SK-N-MC (cell line): Measurements from ENCODE around the gene RAB11FIP5.

Source experiments
- EZH2 ChIP-seq: fragments of 200-600 bp; sonication (generic); IDR thresholded peaks from one replicate; pipeline ENCODE4 v1.6.1; 2017; ENCODE audit warnings: antibody characterized with exemption
- FOXP2 ChIP-seq: optimal IDR thresholded peaks from 2 replicates; pipeline ENCODE3; 2011; ENCODE audit warnings: mild to moderate bottlenecking, moderate library complexity; ENCODE audit not compliant: insufficient read depth; ENCODE audit errors: extremely low read length, control extremely low read depth
- POLR2AphosphoS5 ChIP-seq: IDR thresholded peaks from 2 replicates; pipeline ENCODE4 v1.6.1; 2012; ENCODE audit warnings: mild to moderate bottlenecking, low read depth, low read length, borderline replicate concordance

- TF ChIP-seq EZH2 (no peak), POLR2AphosphoS5 (no peak), FOXP2 (no peak)
Observed at GRCh38 chr2:73100956-73101355, 11.8 kb downstream of the RAB11FIP5 start.
